GM12878 (cell line): ENCODE measurements around the gene EXOC4. TPM values are rescaled to one million over a fixed set of nuclear protein-coding genes. Genes with fewer than 3 reads are reported as not detected.

Experiments used
- ATAC-seq: fragments of 200-7000 bp; cut with Tn5 transposase; 3 replicates; pipeline ENCODE4 v1.9.1; 2020; ENCODE audit warnings: mild to moderate bottlenecking, moderate library complexity
- BruUV-seq: library from RNA; stranded (reverse); fragments of 400-500 nt; replicated peaks from 2 replicates; lab custom pipeline; 2021; lab: Mats Ljungman, UMichigan
- CTCF ChIA-PET: fragments of 300-600 bp; sonication (Branson Sonifier 250); formaldehyde crosslinking; extraction: SDS; loops from one replicate; lab custom pipeline; 2021; ENCODE audit warnings: inconsistent platforms; lab: Yijun Ruan, JAX
- POLR2A ChIA-PET: fragments of 350-600 bp; formaldehyde crosslinking; extraction: SDS; loops from one replicate; lab custom pipeline; 2021; ENCODE audit warnings: inconsistent platforms; lab: Charles Lee
- RAD21 ChIA-PET: fragments of 300-600 bp; sonication (Branson Sonifier 250); formaldehyde crosslinking; loops from one replicate; lab custom pipeline; 2023; ENCODE audit warnings: antibody characterized with exemption; ENCODE audit not compliant: unreplicated experiment; lab: Charles Lee
- SMC1A ChIA-PET: fragments of 300-600 bp; sonication (Branson Sonifier 250); formaldehyde crosslinking; loops from one replicate; lab custom pipeline; 2023; ENCODE audit not compliant: unreplicated experiment, uncharacterized antibody; lab: Charles Lee
- DNase-seq: peaks from one replicate; pipeline ENCODE4 v3.0.0-alpha.2; 2011; ENCODE audit warnings: low read depth, low spot score
- FAIRE-seq: peaks from 3 replicates; lab custom pipeline; 2011; peaks lifted over from hg19 to GRCh38; lab: Jason Lieb, UNC
- H2AFZ ChIP-seq: 2 replicates; pipeline ENCODE4 v1.6.0; 2011; ENCODE audit warnings: low read depth, low read length, control low read depth; ENCODE audit not compliant: control insufficient read depth
- H3K27ac ChIP-seq: 2 replicates; pipeline ENCODE4 v1.5.1; 2011; ENCODE audit warnings: control low read depth; ENCODE audit not compliant: control insufficient read depth, insufficient read depth
- H3K27me3 ChIP-seq, 2 experiments: replicated peaks in 1 of 2; 2 replicates each; pipeline versions ENCODE4 v1.6.0 to v1.6.1; 2011; ENCODE audit warnings: low read length in 1 of 2; ENCODE audit not compliant: control insufficient read depth in 2 of 2, insufficient read depth in 2 of 2
- H3K36me3 ChIP-seq, 2 experiments: 2 replicates each; pipeline ENCODE4 v1.5.1; 2011; ENCODE audit warnings: low read length in 1 of 2; ENCODE audit not compliant: control insufficient read depth in 2 of 2, insufficient read depth in 2 of 2
- H3K4me1 ChIP-seq: 2 replicates; pipeline ENCODE4 v1.6.1; 2011; ENCODE audit warnings: mild to moderate bottlenecking, low read length, moderate library complexity, mixed read lengths; ENCODE audit not compliant: control insufficient read depth, insufficient read depth
- H3K4me2 ChIP-seq: 2 replicates; pipeline ENCODE4 v1.6.0; 2011; ENCODE audit warnings: control low read depth; ENCODE audit not compliant: control insufficient read depth, insufficient read depth
- H3K4me3 ChIP-seq: fragments of 200-600 bp; sonication (generic); 2 replicates; pipeline ENCODE4 v1.5.1; 2016
- H3K79me2 ChIP-seq: 2 replicates; pipeline ENCODE4 v1.6.0; 2011; ENCODE audit warnings: low read length; ENCODE audit not compliant: control insufficient read depth, insufficient read depth
- H3K9ac ChIP-seq: 2 replicates; pipeline ENCODE4 v1.8.0; 2011; ENCODE audit warnings: low read length, control low read depth, mixed read lengths; ENCODE audit not compliant: control insufficient read depth, insufficient read depth
- H3K9me3 ChIP-seq: replicated peaks from 3 replicates; pipeline ENCODE4 v1.5.1; 2011; ENCODE audit warnings: mild to moderate bottlenecking, low read length; ENCODE audit not compliant: control insufficient read depth, insufficient read depth
- H4K20me1 ChIP-seq: 2 replicates; pipeline ENCODE4 v1.6.0; 2011; ENCODE audit not compliant: control insufficient read depth, insufficient read depth
- CHD1 ChIP-seq: IDR thresholded peaks from 2 replicates; pipeline ENCODE4 v1.6.1; 2012; ENCODE audit warnings: low read depth, low read length, improper control_type of control experiment
- EP300 ChIP-seq, 2 experiments: fragments of 150-350 bp in 1 of 2; IDR thresholded peaks; 2 replicates each; pipeline ENCODE4 v1.6.1; 2011 to 2012; ENCODE audit warnings: low read depth in 2 of 2, low read length in 2 of 2, borderline replicate concordance in 1 of 2, improper control_type of control experiment in 1 of 2, inconsistent platforms in 1 of 2; ENCODE audit not compliant: control insufficient read depth in 1 of 2
- FOXK2 ChIP-seq: fragments of 450-650 bp; IDR thresholded peaks from 2 replicates; pipeline ENCODE4 v1.6.1; 2017; ENCODE audit warnings: mild to moderate bottlenecking, moderate library complexity
- GABPA ChIP-seq: IDR thresholded peaks from 2 replicates; pipeline ENCODE4 v1.6.1; 2014; ENCODE audit warnings: antibody characterized with exemption, low read depth, mild to moderate bottlenecking, inconsistent platforms
- MYC ChIP-seq: IDR thresholded peaks from 2 replicates; pipeline ENCODE4 v1.6.1; 2011; ENCODE audit warnings: mild to moderate bottlenecking, low read length, moderate library complexity, inconsistent platforms; ENCODE audit not compliant: insufficient read depth, insufficient replicate concordance, insufficient read length, severe bottlenecking
- ZBTB40 ChIP-seq: fragments of 450-650 bp; IDR thresholded peaks from 2 replicates; pipeline ENCODE4 v1.6.1; 2016; ENCODE audit warnings: mild to moderate bottlenecking, moderate library complexity, borderline replicate concordance
- ZNF24 ChIP-seq: fragments of 450-650 bp; IDR thresholded peaks from 2 replicates; pipeline ENCODE4 v1.6.1; 2017; ENCODE audit warnings: antibody characterized with exemption, mild to moderate bottlenecking
- WGBS: methylation state at CpG from one replicate; pipeline ENCODE4 v1.1.6; 2016; ENCODE audit warnings: low lambda C conversion rate; ENCODE audit not compliant: insufficient replicate concordance, insufficient coverage; ENCODE audit errors: missing lambda C conversion rate; 5-methylcytosine and 5-hydroxymethylcytosine counted together
- in situ Hi-C: fragments of 300-500 bp; cut with MboI; formaldehyde crosslinking; loops from 9 replicates; pipeline ENCODE4 v1.14.3; 2018; ENCODE audit warnings: mixed read lengths
- intact Hi-C: fragments of 100-400 bp; cut with micrococcal nuclease; formaldehyde crosslinking; loops from one replicate; pipeline ENCODE4 v1.14.2; 2022; ENCODE audit not compliant: unreplicated experiment
- polyA plus RNA-seq, 11 experiments: library from polyadenylated mRNA; depleted of rRNA in 4 of 11; unstranded in 6 of 11; stranded (reverse) in 5 of 11; fragments of >200 nt; fragmentation: Nextera tagmentation in 4 of 11; fragmentation: Illumina TruSeq in 1 of 11; extraction: Ambion mirVana in 4 of 11; extraction: Trizol in 1 of 11; gene quantifications; 1 replicate in 1 of 11; 2 replicates in 10 of 11; pipeline versions ENCODE4 v1.2.1 to v1.2.3, GENCODE V29; 2011 to 2016; ENCODE audit warnings: inconsistent platforms in 2 of 11, missing spikeins in 2 of 11, low read depth in 1 of 11
- total RNA-seq, 4 experiments: library from RNA; depleted of rRNA in 3 of 4; stranded (reverse); fragments of >200 nt in 3 of 4; fragmentation: Illumina TruSeq in 1 of 4; extraction: Trizol in 1 of 4; gene quantifications; 2 replicates each; pipeline versions ENCODE4 v1.2.1 to v1.2.3, GENCODE V29; 2013 to 2021
- TF ChIP-seq, protein P1 (sequence below): IDR thresholded peaks from 2 replicates; pipeline ENCODE4 v1.6.1; 2011; ENCODE audit warnings: low read depth, mild to moderate bottlenecking, low read length, moderate library complexity, borderline replicate concordance; ENCODE audit errors: extremely low read depth

The EXOC4 gene
- total and polyA plus RNA-seq, 10 of the 15 experiments (the other 5 are each of a cell fraction or from before 2014, with no cell fraction given): 13.2 to 44.5 (median 29.6) TPM

DNA sequence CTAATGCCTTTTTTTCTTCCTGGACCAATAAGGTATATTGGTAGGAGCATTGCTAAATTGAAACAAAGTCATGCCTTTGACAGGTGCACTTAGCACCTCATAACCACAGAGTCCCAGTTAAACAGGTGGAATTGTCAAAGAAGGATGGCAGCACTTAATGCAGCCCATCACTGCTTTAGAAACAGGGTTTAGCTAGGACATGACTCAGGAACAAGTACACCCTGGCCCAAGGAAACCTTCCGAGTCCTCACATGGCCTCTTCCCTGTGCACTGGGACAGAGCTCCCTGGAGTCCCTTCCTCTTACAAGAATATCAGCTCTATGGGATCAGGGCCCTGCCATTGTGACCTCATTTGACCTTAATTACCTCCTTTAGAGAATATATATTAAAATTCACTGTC, 382.7 kb downstream of the EXOC4 start (continued):
- TF ChIP-seq ZBTB40: no peak
- no peak for TF ChIP-seq GABPA

DNA sequence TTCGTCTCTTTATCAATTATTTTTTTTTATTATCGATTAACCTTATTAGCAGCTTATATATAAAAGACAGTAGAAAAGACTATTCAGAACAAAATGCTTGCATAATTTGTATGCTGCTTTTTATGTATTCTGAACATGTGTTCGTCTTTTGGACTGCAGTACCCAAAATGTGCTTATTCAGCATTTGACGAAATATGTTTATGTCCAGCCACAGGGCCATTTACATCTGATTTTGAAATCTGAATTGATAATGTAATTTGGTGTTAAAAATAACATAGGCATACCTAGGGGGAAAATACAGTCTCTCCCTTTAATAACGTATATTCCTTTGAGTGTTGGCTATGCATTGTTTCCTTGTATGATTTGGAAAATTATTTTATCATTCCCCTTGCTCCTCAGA, 386.0 kb downstream of the EXOC4 start:
- RAD21 ChIA-PET: no interaction called here
- FAIRE-seq (no peak), ATAC-seq (no peak), DNase-seq (no peak)
- intact Hi-C loops (no loop called here), in situ Hi-C loops (no loop called here)
- CTCF ChIA-PET: no interaction called here
- H3K4me1 ChIP-seq: no peaks in the 10 kb centered on the region
- no peaks in the 10 kb centered on the region for H3K9me3 ChIP-seq
- H3K36me3 ChIP-seq: no peaks in the 10 kb centered on the region
- no peak overlapping the region for H2AFZ ChIP-seq
- H3K27ac ChIP-seq: no peak overlapping the region
- TF ChIP-seq EP300 (IDR thresholded peaks at IDR 0.05; ENCODE audit: borderline replicate concordance in 1 of 2, control insufficient read depth in 1 of 2, low read depth in 2 of 2, low read length in 2 of 2) (no peak), CHD1 (no peak), ZNF24 (no peak), FOXK2 (no peak), MYC (no peak)
- TF ChIP-seq, protein P1, sequence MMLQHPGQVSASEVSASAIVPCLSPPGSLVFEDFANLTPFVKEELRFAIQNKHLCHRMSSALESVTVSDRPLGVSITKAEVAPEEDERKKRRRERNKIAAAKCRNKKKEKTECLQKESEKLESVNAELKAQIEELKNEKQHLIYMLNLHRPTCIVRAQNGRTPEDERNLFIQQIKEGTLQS: no peak
- H3K9ac ChIP-seq: no peak overlapping the region
- 97% methylated on average over 5 of the region's 5 CpGs for WGBS
- H3K4me2 ChIP-seq: no peak overlapping the region
- POLR2A ChIA-PET: interaction anchor here (0.6 kb wide), 1 partner anchor 663 kb away, joined by 4 read pairs; no protein-coding TSS in a partner anchor
- no peaks in the 10 kb centered on the region for H3K27me3 ChIP-seq
- no peaks in the 10 kb centered on the region for H4K20me1 ChIP-seq
- SMC1A ChIA-PET: interaction anchor here (0.6 kb wide), 1 partner anchor 1160 kb away, joined by 3 read pairs; no protein-coding TSS in a partner anchor
- no peak overlapping the region for H3K4me3 ChIP-seq
- no TSS peak for BruUV-seq
- H3K79me2 ChIP-seq: no peaks in the 10 kb centered on the region
